Heart right ventricle (tissue), 16 donors: Measurements from ENCODE around the gene HNRNPA1. TPM values are rescaled to one million over a fixed set of nuclear protein-coding genes. Genes with fewer than 3 reads are reported as not detected.
"Not testable (repeated sequence)": the region's sequence is repeated elsewhere in the genome, so short reads cannot be mapped to it uniquely, and the experiment has no call there.

ENCODE experiments used
- ATAC-seq, 8 donors: fragments of 200-7000 bp; cut with Tn5 transposase; one replicate each; pipeline ENCODE4 v1.9.1; 2020; ENCODE audit warnings: mild to moderate bottlenecking in 8 of 8, moderate library complexity in 8 of 8, moderate number of reproducible peaks in 1 of 8
- DNase-seq, 2 donors: peaks; one replicate each; pipeline ENCODE4 v3.0.0-alpha.2; 2020
- H3K27ac ChIP-seq, 10 donors: fragments of 200-600 bp; sonication (generic) in 2 of 10; one replicate each; pipeline versions ENCODE4 v1.5.0 to v1.8.0; 2020 to 2022; ENCODE audit warnings: mild to moderate bottlenecking in 3 of 10
- H3K27me3 ChIP-seq, 7 donors: fragments of 200-600 bp; one replicate each; pipeline ENCODE4 v1.8.0; 2021 to 2022; ENCODE audit warnings: mild to moderate bottlenecking in 2 of 7
- H3K36me3 ChIP-seq, 9 donors: fragments of 200-600 bp; sonication (generic) in 1 of 9; one replicate each; pipeline versions ENCODE4 v1.5.0 to v1.8.0; 2020 to 2022; ENCODE audit warnings: mild to moderate bottlenecking in 2 of 9
- H3K4me1 ChIP-seq, 9 donors: fragments of 200-600 bp; sonication (generic) in 1 of 9; one replicate each; pipeline versions ENCODE4 v1.5.0 to v1.8.0; 2020 to 2022; ENCODE audit warnings: mild to moderate bottlenecking in 4 of 9
- H3K4me3 ChIP-seq, 10 donors: fragments of 200-600 bp; sonication (generic) in 2 of 10; one replicate each; pipeline versions ENCODE4 v1.5.0 to v1.8.0; 2020 to 2022; ENCODE audit warnings: mild to moderate bottlenecking in 7 of 10, moderate library complexity in 2 of 10
- H3K9me3 ChIP-seq, 11 donors: fragments of 200-600 bp in 10 of 11; sonication (generic) in 2 of 11; one replicate each; pipeline versions ENCODE4 v1.5.0 to v1.8.0; 2013 to 2022; ENCODE audit warnings: mild to moderate bottlenecking in 2 of 11, control low read depth in 1 of 11, moderate library complexity in 1 of 11
- WGBS, 2 donors: extraction: QIAGEN DNeasy Blood & Tissue Kit; methylation state at CpG; one replicate each; pipeline ENCODE4 v1.1.7; 2013; ENCODE audit warnings: inconsistent platforms in 1 of 2; 5-methylcytosine and 5-hydroxymethylcytosine counted together
- intact Hi-C, 10 donors: fragments of 100-400 bp; cut with DNase I; formaldehyde crosslinking; loops; one replicate each; pipeline versions ENCODE4 v1.11.1 to v1.14.2; 2022
- polyA plus RNA-seq, 2 donors: library from polyadenylated mRNA; stranded (reverse); fragments of 200-250 nt; gene quantifications; one replicate each; pipeline ENCODE4 v1.2.3, GENCODE V29; 2013
- total RNA-seq, 10 donors: library from RNA; stranded (reverse); fragmentation: NEBNext Ultra II Directional in 3 of 10; extraction: Animal tissue kit (Norgen Biotek cat#: 25700) in 3 of 10; gene quantifications; one replicate each; pipeline versions ENCODE4 v1.2.1 to v1.2.4, GENCODE V29; 2021 to 2023
- TF ChIP-seq, protein P1 (sequence below), 9 donors: fragments of 200-600 bp; sonication (generic) in 2 of 9; IDR thresholded peaks; one replicate each; pipeline versions ENCODE4 v1.5.0 to v1.8.0; 2021 to 2022; ENCODE audit warnings: antibody characterized with exemption in 9 of 9, mild to moderate bottlenecking in 5 of 9, moderate library complexity in 1 of 9
- donor health status: Arrhythmogenic right ventricular cardiomyopathy.
- donor health status: ischemic (EF 13 %, LVEDD 7.1; RV severe dilation, severe dysfunction).
- donor health status: healthy with polysubstance abuse.
- donor health status: DM: no; HTN: yes; CAD: no.
- donor health status: DM: no; HTN: no; CAD: no.
- donor health status: ischemic (EF 25% LVEDD 6.9; RV normal size, moderate dysfunction).
- donor health status: ischemic (EF 25% LVEDD 5.7; RV mildly dilated, moderate dysfunction).
- donor health status: healthy.
- donor health status: DM: yes; HTN: yes; CAD: no.
- donor health status: Ischemic cardiomyopathy.
- donor health status: ischemic (EF 35%, LVEDD 5.7; RV mildly dilated, moderate dysfunction).
- donor health status: nonischemic (EF 11% LVEDD 7.7; RV severe dilation, severe dysfunction).
- donor health status: DM: yes; HTN: yes; CAD: no.
- donor health status: PGD.
- donor health status: ischemic (EF 29% LVEDD 5.4; RV normal size, mild dysfunction).
- donor health status: nonischemic (EF 23%, LVEDD 6.1; RV moderate dilation, normal function).

The HNRNPA1 gene
- total and polyA plus RNA-seq, 12 donors: 353 to 641 (median 462) TPM

DNA sequence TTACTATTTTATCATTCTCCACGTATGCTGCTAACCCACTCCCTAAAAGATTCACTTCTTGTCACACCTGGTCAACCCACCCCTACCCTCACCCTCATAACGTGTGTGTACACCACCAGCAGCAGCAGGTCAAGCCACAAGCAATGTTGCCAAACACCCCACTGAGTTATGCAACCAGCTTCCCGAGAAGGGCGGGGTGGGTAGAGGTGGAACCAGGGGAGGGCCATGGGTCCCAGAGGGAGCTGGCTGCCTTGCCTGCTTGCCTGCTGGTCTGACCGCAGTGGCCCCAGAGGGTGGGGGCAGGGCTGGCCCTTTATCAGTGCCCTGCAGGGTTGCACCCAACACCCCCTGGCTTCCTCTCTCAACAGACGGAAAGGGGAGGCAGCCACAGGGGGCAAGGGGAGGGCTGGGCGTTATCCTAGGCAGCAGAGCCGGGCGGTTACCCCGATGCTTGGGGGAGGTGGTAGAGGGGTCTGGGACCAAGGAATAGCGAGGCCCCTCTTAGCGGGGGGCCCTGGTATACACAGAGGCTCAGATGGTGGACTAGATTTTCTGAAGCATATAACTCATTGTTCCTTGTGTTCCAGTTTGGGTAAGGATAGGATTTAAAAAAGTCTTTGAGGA, 23.8 kb downstream of the HNRNPA1 start:
- Histone ChIP-seq H3K4me3 (peak overlapping the region in 1 of 10 donors; percentile 23), H3K9me3 (no peaks in the 10 kb centered on the region), H3K36me3 (no peaks in the 10 kb centered on the region), H3K27me3 (peaks cover 0 to 36% (median 22%) of the 10 kb centered on the region in 7 donors), H3K4me1 (peaks cover 0 to 58% (median 8%) of the 10 kb centered on the region in 9 donors), H3K27ac (peak overlapping the region in 1 of 10 donors; percentile 67)
- intact Hi-C loops: no loop called here
- DNase-seq (peak; percentile 52 to 54), ATAC-seq (peak; percentile 54 to 82 (median 74))
- WGBS, 2 donors: 18 to 21% methylated on average over 12 of the region's 12 CpGs
- TF ChIP-seq, protein P1, sequence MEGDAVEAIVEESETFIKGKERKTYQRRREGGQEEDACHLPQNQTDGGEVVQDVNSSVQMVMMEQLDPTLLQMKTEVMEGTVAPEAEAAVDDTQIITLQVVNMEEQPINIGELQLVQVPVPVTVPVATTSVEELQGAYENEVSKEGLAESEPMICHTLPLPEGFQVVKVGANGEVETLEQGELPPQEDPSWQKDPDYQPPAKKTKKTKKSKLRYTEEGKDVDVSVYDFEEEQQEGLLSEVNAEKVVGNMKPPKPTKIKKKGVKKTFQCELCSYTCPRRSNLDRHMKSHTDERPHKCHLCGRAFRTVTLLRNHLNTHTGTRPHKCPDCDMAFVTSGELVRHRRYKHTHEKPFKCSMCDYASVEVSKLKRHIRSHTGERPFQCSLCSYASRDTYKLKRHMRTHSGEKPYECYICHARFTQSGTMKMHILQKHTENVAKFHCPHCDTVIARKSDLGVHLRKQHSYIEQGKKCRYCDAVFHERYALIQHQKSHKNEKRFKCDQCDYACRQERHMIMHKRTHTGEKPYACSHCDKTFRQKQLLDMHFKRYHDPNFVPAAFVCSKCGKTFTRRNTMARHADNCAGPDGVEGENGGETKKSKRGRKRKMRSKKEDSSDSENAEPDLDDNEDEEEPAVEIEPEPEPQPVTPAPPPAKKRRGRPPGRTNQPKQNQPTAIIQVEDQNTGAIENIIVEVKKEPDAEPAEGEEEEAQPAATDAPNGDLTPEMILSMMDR (IDR thresholded peaks at IDR 0.05): no peak

DNA sequence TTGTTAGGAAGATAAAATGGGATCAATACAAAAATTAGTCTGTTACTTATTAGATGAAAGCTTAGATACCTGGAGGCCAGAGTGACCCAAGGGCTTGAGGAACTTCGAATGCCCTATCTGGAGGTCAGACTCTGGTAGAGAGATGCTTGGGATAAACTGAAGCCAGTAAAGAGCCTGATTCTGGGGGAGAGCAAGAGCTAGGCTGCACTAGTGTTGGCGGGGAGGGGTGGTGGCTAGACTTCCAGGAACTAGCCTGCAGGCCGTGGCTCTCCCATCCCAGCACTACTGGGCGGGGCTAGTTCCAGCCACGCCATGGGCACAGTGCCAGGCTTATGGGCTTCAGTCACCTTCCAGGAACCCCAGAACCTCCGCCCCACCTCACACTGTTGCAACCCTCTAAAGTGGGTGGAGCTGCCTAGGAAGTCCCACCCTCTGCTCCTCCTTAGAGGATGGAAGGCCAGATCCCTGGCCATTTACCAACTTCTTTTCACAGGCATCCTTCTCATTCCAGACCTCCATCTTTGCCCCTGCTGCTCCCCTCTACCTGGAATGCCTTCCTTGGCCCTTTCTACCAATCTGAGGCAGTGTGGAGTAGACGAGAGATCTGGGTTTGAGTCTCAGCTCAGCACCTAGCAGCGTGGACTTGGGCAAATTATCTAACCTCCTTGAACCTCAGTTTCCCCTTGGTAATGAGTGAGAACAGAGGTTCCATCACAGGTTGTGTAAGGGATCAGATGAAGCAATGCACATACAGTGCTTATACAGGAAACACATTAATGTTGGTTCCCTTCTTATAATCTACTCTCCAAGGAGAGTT, 26.6 kb downstream of the HNRNPA1 start:
- 62 to 67% methylated on average over 8 of the region's 8 CpGs for WGBS, 2 donors
- TF ChIP-seq, protein P1 (IDR thresholded peaks at IDR 0.05): no peak
- Histone ChIP-seq H3K4me1 (peaks cover 0 to 36% (median 5%) of the 10 kb centered on the region in 9 donors), H3K4me3 (no peak overlapping the region), H3K27me3 (peaks cover 0 to 14% (median 5%) of the 10 kb centered on the region in 7 donors), H3K9me3 (no peaks in the 10 kb centered on the region), H3K36me3 (no peaks in the 10 kb centered on the region), H3K27ac (peak overlapping the region in 1 of 10 donors; percentile 57)
- intact Hi-C loops: no loop called here
- DNase-seq (peak; percentile 59 to 71), ATAC-seq (peak in 7 of 8 donors; percentile 56 to 86 (median 86))

DNA sequence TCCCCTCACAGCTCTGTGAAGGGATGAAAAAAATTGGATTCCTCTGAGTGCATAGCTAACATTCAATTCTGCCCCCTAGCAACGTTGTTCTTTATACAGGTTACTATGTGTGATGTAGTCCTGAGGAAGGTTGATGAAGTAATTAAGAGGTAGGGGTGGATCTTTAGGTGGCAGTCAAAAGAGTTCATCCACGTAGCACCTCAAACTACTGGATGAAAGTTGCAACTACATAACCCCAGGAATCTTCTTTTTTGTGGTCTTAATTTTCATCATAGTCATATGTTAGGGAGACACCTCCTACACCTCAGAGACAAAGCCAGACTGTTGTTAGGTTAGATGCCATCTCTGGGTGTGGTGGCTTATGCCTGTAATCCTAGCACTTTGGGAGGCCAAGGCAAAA, 30.5 kb downstream of the HNRNPA1 start:
- no peak overlapping the region for H3K27ac ChIP-seq
- H3K27me3 ChIP-seq: no peaks in the 10 kb centered on the region
- no peaks in the 10 kb centered on the region for H3K36me3 ChIP-seq
- no peak for ATAC-seq
- intact Hi-C loops: no loop called here
- TF ChIP-seq, protein P1 (IDR thresholded peaks at IDR 0.05): no peak
- H3K4me3 ChIP-seq: no peak overlapping the region
- H3K9me3 ChIP-seq: no peaks in the 10 kb centered on the region
- peaks cover 0 to 16% (median 0%) of the 10 kb centered on the region in 9 donors for H3K4me1 ChIP-seq
- no peak for DNase-seq
- WGBS, 2 donors: 54 to 71% methylated on average over 2 of the region's 2 CpGs

DNA sequence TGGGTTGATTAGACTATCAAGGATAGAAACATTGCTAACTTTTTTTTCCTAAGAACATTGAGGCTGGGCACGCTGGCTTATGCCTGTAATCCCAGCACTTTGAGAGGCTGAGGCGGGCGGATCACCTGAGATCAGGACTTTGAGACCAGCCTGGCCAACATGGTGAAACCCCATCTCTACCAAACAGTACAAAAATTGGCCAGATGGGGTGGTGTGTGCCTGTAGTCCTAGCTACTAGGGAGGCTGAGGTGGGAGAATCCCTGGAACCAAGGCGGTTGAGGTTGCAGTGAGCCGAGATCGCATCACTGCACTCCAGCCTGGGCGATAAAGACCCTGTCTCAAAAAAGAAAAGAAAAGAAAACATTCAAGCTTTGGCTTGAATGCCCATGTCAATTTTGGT, 31.8 kb downstream of the HNRNPA1 start:
- DNase-seq, H3K4me3 ChIP-seq, H3K27ac ChIP-seq, H3K36me3 ChIP-seq, H3K4me1 ChIP-seq, intact Hi-C loops, H3K9me3 ChIP-seq, H3K27me3 ChIP-seq, ATAC-seq: not testable (repeated sequence)
- 92 to 94% methylated on average over 7 of the region's 7 CpGs for WGBS, 2 donors
